GM12865 (cell line): ENCODE measurements around the gene NEDD4L.

ENCODE experiments used
- DNase-seq: peaks from one replicate; pipeline ENCODE4 v3.0.0; 2010; ENCODE audit warnings: low read depth
- H3K4me3 ChIP-seq: 2 replicates; pipeline ENCODE4 v1.5.1; 2011; ENCODE audit warnings: mild to moderate bottlenecking, low read depth, low read length, control low read depth
- TF ChIP-seq, protein P1 (sequence below): IDR thresholded peaks from 2 replicates; pipeline ENCODE4 v1.5.1; 2011; ENCODE audit warnings: low read length, control low read depth, low read depth, inconsistent platforms; ENCODE audit not compliant: insufficient read depth; ENCODE audit errors: missing control alignments

NEDD4L gene

DNA sequence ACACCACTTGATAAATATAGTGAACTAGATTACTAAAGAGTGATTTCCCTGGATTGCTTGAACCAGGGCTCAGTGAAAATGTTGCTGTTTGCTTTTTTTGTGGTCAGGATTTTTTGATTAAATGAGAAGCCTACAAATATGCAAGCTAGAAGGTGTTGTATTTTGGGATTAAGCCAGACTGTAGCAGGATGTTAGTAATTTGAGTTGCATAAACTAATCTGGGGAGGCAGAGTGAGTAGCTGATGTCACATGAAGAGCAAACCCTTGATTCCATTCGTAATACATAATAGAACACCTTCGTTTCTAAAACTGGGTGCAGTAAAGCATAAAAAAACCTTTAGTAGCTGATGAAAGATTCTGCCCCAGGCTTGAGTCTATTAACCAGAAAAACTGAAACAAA, 32.0 kb downstream of the NEDD4L start:
- DNase-seq = no peak
- TF ChIP-seq, protein P1, sequence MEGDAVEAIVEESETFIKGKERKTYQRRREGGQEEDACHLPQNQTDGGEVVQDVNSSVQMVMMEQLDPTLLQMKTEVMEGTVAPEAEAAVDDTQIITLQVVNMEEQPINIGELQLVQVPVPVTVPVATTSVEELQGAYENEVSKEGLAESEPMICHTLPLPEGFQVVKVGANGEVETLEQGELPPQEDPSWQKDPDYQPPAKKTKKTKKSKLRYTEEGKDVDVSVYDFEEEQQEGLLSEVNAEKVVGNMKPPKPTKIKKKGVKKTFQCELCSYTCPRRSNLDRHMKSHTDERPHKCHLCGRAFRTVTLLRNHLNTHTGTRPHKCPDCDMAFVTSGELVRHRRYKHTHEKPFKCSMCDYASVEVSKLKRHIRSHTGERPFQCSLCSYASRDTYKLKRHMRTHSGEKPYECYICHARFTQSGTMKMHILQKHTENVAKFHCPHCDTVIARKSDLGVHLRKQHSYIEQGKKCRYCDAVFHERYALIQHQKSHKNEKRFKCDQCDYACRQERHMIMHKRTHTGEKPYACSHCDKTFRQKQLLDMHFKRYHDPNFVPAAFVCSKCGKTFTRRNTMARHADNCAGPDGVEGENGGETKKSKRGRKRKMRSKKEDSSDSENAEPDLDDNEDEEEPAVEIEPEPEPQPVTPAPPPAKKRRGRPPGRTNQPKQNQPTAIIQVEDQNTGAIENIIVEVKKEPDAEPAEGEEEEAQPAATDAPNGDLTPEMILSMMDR = no peak
- no peak overlapping the region for H3K4me3 ChIP-seq

DNA sequence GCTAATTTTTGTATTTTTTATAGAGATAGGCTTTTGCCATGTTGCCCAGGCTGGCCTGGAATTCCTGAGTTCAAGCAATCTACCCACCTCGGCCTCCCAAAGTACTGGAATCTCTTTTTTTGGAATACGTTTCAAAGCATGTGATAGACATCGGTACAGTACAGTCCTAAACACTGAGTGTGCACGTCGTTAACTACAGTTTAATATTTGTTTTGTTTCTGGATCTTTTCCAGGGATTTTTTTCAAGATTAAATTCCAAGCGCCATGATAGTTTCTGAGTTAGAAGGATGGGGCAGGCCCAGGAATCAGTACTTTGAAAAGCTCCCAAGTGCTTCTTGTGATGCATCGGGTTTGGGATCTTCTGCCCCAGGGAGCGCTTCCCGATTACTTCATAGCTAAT, 33.3 kb downstream of the NEDD4L start:
- H3K4me3 ChIP-seq = no peak overlapping the region
- TF ChIP-seq, protein P1 = no peak
- no peak for DNase-seq

DNA sequence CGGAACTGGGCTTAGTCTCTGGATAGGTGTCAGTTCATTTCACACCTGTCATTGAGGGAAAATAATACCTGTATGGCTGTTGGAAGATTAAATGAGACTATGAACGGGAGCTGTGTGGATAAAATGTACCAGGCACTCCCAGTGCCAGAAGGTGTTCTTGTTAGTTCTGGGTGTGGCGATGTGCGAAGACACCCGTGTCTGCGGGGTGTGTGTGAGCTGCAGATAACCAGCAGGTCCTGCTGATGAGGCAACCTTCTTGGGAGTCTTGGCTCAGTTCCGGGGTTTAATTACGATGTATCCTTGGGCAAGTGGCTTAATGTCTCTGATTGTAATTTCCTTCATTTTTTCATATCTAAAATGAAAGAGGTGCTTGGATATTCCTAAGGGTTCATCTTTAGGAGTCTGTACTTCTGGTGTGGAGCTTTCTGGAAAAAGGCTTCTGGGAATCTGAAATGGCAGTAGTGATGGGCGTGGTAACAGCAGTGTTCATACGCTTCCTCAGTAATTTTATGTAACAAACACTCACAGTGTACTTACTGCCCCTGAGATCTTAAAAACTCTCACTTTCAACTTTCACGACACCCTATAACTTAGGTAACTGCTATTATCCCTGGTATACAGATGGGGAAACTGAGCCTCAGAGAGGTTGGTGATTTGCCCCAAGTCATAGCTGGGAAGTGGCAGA, 35.0 kb downstream of the NEDD4L start:
- H3K4me3 ChIP-seq = no peak overlapping the region
- DNase-seq = no peak
- TF ChIP-seq, protein P1 = no peak

DNA sequence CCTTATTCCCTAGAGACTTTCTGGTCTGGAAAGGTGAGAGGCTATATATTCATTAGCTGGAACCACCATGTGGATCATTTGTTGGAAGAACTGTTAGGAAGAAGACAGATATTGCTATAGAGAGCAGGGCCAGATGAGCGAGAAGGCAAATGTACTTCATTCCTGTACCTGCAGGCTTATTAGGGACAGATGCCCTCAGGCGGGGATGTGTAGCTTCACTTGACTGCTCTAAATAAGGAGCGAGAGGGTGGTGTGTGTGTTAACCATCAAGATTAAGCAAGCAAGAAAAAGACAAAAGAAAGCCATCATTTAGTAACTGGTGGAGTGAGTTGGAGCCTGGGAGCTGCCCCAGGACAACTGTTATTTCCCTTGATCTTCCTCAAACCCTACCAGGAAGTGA, 36.4 kb downstream of the NEDD4L start:
- DNase-seq = no peak
- TF ChIP-seq, protein P1 = no peak
- H3K4me3 ChIP-seq = no peak overlapping the region

DNA sequence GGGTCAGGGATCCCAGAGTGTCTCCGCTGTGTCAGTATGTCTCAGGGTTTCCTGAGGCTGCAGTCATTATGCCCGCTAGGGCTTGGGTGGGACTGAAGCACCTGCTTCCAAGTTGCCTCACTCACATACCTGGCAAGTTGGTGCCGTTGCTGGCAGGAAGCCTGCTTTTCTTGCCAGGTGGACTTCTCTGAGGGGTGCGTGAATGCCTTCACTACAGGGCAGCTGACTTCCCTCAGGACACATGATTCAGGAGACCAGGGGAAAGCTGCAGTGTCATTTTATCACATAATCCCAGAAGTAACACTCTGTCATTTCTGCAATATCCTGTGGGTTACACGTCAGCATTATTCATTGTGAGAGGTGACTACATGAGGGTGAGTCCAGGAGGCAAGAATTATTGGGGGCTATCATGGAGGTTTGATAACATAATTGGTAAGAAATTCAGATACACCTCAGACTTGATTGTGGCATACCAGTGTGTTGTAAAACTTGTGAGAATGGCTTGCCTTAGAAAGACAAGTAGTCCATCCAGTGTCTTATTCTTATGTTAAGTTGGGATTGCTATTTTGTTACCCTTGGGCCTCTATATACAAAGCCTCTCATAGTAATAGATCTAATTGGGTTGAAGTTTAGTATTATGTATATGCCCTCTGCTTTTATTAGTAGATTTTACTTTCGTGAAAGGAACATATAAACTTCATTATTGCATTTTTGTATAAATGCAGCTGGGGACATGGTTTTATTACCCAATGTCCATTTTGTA, 44.1 kb downstream of the NEDD4L start:
- no peak overlapping the region for H3K4me3 ChIP-seq
- TF ChIP-seq, protein P1 = no peak
- DNase-seq = no peak

DNA sequence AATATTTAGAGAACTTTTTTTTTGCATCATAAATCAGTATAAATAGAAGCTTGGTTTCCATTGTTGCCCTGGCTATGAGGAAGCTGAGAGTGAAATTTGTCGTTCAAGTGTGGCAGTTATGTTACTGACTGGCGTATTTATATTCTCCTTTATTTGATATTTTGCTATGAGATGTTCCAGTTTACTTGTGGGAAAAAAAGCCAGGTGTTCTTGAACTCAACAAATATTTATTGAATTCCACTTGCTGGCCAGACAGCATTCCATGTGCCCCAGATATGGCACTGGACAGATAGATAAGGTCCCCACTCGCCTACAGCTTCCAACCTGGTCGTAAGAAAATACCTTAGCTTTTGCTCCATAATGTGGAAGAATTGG, 44.7 kb downstream of the NEDD4L start:
- DNase-seq = no peak
- TF ChIP-seq, protein P1 = no peak
- H3K4me3 ChIP-seq = no peak overlapping the region
